Neuronal stem cell (in vitro differentiated cells): ENCODE results near the gene MGLL.

Source experiments
- DNase-seq: peaks from one replicate; pipeline ENCODE4 v3.0.0-alpha.2; 2013; ENCODE audit warnings: low spot score
- H2AFZ ChIP-seq: one replicate; pipeline ENCODE4 v1.6.1; 2013; ENCODE audit warnings: mild to moderate bottlenecking, low read length, inconsistent platforms
- H2AK5ac ChIP-seq: 2 replicates; pipeline ENCODE4 v1.6.1; 2013; ENCODE audit warnings: low read depth, mild to moderate bottlenecking, inconsistent platforms, low read length, moderate library complexity, mixed read lengths
- H2BK120ac ChIP-seq: 2 replicates; pipeline ENCODE4 v1.6.1; 2013; ENCODE audit warnings: low read depth, mild to moderate bottlenecking, inconsistent platforms, low read length, moderate library complexity, mixed read lengths
- H2BK12ac ChIP-seq: one replicate; pipeline ENCODE4 v1.6.1; 2013; ENCODE audit warnings: low read length, inconsistent platforms
- H2BK15ac ChIP-seq: 2 replicates; pipeline ENCODE4 v1.6.1; 2013; ENCODE audit warnings: mild to moderate bottlenecking, low read length, inconsistent platforms, mixed read lengths
- H2BK5ac ChIP-seq: one replicate; pipeline ENCODE4 v1.6.1; 2013; ENCODE audit warnings: inconsistent platforms, mild to moderate bottlenecking, low read length, moderate library complexity
- H3K14ac ChIP-seq: one replicate; pipeline ENCODE4 v1.6.1; 2013; ENCODE audit warnings: low read length, inconsistent platforms
- H3K18ac ChIP-seq: 2 replicates; pipeline ENCODE4 v1.6.1; 2013; ENCODE audit warnings: low read length, inconsistent platforms
- H3K23ac ChIP-seq: 2 replicates; pipeline ENCODE4 v1.6.1; 2013; ENCODE audit warnings: low read depth, mild to moderate bottlenecking, mixed read lengths, low read length, inconsistent platforms; ENCODE audit not compliant: poor library complexity
- H3K27ac ChIP-seq: replicated peaks from 3 replicates; pipeline ENCODE4 v1.5.1; 2013; ENCODE audit warnings: low read length, inconsistent platforms
- H3K27me3 ChIP-seq, 3 experiments: 2 replicates each; pipeline ENCODE4 v1.6.1; 2013; ENCODE audit warnings: low read length in 3 of 3, mild to moderate bottlenecking in 2 of 3, inconsistent platforms in 1 of 3, low read depth in 1 of 3, mixed read lengths in 1 of 3, moderate library complexity in 1 of 3; ENCODE audit not compliant: control insufficient read depth in 3 of 3, insufficient read depth in 3 of 3
- H3K36me3 ChIP-seq, 2 donors: replicated peaks in 1 of 2; 2 replicates each; pipeline ENCODE4 v1.6.1; 2013; ENCODE audit warnings: low read length in 2 of 2; ENCODE audit not compliant: control insufficient read depth in 2 of 2, insufficient read depth in 2 of 2
- H3K4ac ChIP-seq: 2 replicates; pipeline ENCODE4 v1.6.1; 2013; ENCODE audit warnings: inconsistent platforms, mild to moderate bottlenecking, low read length, moderate library complexity
- H3K4me1 ChIP-seq, 2 donors: 1 replicate in 1 of 2; 2 replicates in 1 of 2; pipeline ENCODE4 v1.6.1; 2013; ENCODE audit warnings: low read length in 2 of 2, low read depth in 1 of 2; ENCODE audit not compliant: control insufficient read depth in 2 of 2, insufficient read depth in 1 of 2
- H3K4me2 ChIP-seq: one replicate; pipeline ENCODE4 v1.6.1; 2013; ENCODE audit warnings: mild to moderate bottlenecking, low read length, inconsistent platforms; ENCODE audit not compliant: insufficient read depth, poor library complexity, severe bottlenecking
- H3K4me3 ChIP-seq, 2 donors: 2 replicates each; pipeline ENCODE4 v1.5.1; 2013; ENCODE audit warnings: low read length in 2 of 2, mild to moderate bottlenecking in 2 of 2, inconsistent platforms in 1 of 2, moderate library complexity in 1 of 2
- H3K79me1 ChIP-seq: one replicate; pipeline ENCODE4 v1.6.1; 2013; ENCODE audit warnings: low read depth, mild to moderate bottlenecking, inconsistent platforms, low read length, moderate library complexity
- H3K9ac ChIP-seq: one replicate; pipeline ENCODE4 v1.6.1; 2013; ENCODE audit warnings: mild to moderate bottlenecking, low read depth, low read length, inconsistent platforms; ENCODE audit not compliant: poor library complexity
- H3K9me3 ChIP-seq, 2 donors: replicated peaks in 1 of 2; 2 replicates each; pipeline versions ENCODE3 to v1.6.1; 2013; ENCODE audit warnings: low read length in 2 of 2, mild to moderate bottlenecking in 2 of 2, inconsistent platforms in 1 of 2, low read depth in 1 of 2, mixed read lengths in 1 of 2, moderate library complexity in 1 of 2; ENCODE audit not compliant: control insufficient read depth in 2 of 2, insufficient read depth in 1 of 2
- H4K8ac ChIP-seq: one replicate; pipeline ENCODE4 v1.6.1; 2013; ENCODE audit warnings: low read depth, mild to moderate bottlenecking, inconsistent platforms, low read length, moderate library complexity
- H4K91ac ChIP-seq: one replicate; pipeline ENCODE4 v1.6.1; 2013; ENCODE audit warnings: low read length, low read depth, mild to moderate bottlenecking, inconsistent platforms; ENCODE audit not compliant: poor library complexity
- WGBS, 2 donors: extraction: QIAGEN DNeasy Blood & Tissue Kit; methylation state at CpG; one replicate each; pipeline ENCODE4 v1.1.7; 2013; ENCODE audit warnings: missing lambda C conversion rate in 2 of 2, mixed read lengths in 1 of 2; ENCODE audit not compliant: insufficient read length in 2 of 2, insufficient replicate concordance in 1 of 2; ENCODE audit errors: extremely low coverage in 2 of 2; 5-methylcytosine and 5-hydroxymethylcytosine counted together

MGLL gene

GRCh38 chr3:127646501-127647046 is 175.7 kb downstream of the MGLL start:
- Histone ChIP-seq H2AFZ (no peak overlapping the region), H3K79me1 (no peaks in the 10 kb centered on the region), H2BK120ac (no peak overlapping the region), H3K9me3 (no peaks in the 10 kb centered on the region), H2BK15ac (no peak overlapping the region), H4K8ac (no peak overlapping the region), H3K23ac (no peak overlapping the region), H3K27me3 (no peaks in the 10 kb centered on the region), H3K4me3 (no peak overlapping the region), H3K4ac (no peak overlapping the region), H3K27ac (no peak overlapping the region), H3K18ac (peak overlapping the region; percentile 48), H2BK5ac (no peak overlapping the region), H2BK12ac (no peak overlapping the region), H3K36me3 (peaks cover 2 to 74% of the 10 kb centered on the region in 2 donors), H3K14ac (no peak overlapping the region), H3K4me2 (no peak overlapping the region), H4K91ac (no peak overlapping the region), H3K9ac (peak overlapping the region; percentile 51), H3K4me1 (peaks cover 0 to 5% of the 10 kb centered on the region in 2 donors), H2AK5ac (no peak overlapping the region)
- WGBS, 2 donors: no CpG with 5 or more reads among the region's 10 CpGs
- no peak for DNase-seq

GRCh38 chr3:127645371-127646015 is 176.8 kb downstream of the MGLL start:
- no peak overlapping the region for H3K9ac ChIP-seq
- DNase-seq: no peak
- no peak overlapping the region for H2BK15ac ChIP-seq
- H3K4ac ChIP-seq: no peak overlapping the region
- no peak overlapping the region for H2BK12ac ChIP-seq
- no peak overlapping the region for H4K91ac ChIP-seq
- peaks cover 0 to 5% of the 10 kb centered on the region in 2 donors for H3K4me1 ChIP-seq
- H4K8ac ChIP-seq: no peak overlapping the region
- no peaks in the 10 kb centered on the region for H3K9me3 ChIP-seq
- H2BK5ac ChIP-seq: no peak overlapping the region
- H3K79me1 ChIP-seq: no peaks in the 10 kb centered on the region
- H3K18ac ChIP-seq: no peak overlapping the region
- no CpG with 5 or more reads among the region's 8 CpGs for WGBS, 2 donors
- H2AK5ac ChIP-seq: no peak overlapping the region
- H3K27ac ChIP-seq: no peak overlapping the region
- H3K36me3 ChIP-seq: peaks cover 2 to 80% of the 10 kb centered on the region in 2 donors
- H3K27me3 ChIP-seq: no peaks in the 10 kb centered on the region
- no peak overlapping the region for H3K4me2 ChIP-seq
- no peak overlapping the region for H3K4me3 ChIP-seq
- H2BK120ac ChIP-seq: no peak overlapping the region
- no peak overlapping the region for H3K23ac ChIP-seq
- no peak overlapping the region for H2AFZ ChIP-seq
- no peak overlapping the region for H3K14ac ChIP-seq

- no peak for DNase-seq
- Histone ChIP-seq H3K36me3 (peaks cover 2 to 80% of the 10 kb centered on the region in 2 donors), H2BK120ac (no peak overlapping the region), H4K91ac (no peak overlapping the region), H4K8ac (no peak overlapping the region), H3K4me1 (peaks cover 0 to 5% of the 10 kb centered on the region in 2 donors), H3K18ac (no peak overlapping the region), H3K4ac (no peak overlapping the region), H3K14ac (peak overlapping the region; percentile 42), H2BK5ac (no peak overlapping the region), H2AK5ac (no peak overlapping the region), H3K4me2 (no peak overlapping the region), H2BK12ac (no peak overlapping the region), H2AFZ (no peak overlapping the region), H2BK15ac (no peak overlapping the region), H3K79me1 (no peaks in the 10 kb centered on the region), H3K9ac (no peak overlapping the region), H3K9me3 (no peaks in the 10 kb centered on the region), H3K27me3 (no peaks in the 10 kb centered on the region), H3K27ac (no peak overlapping the region), H3K4me3 (no peak overlapping the region), H3K23ac (no peak overlapping the region)
- no CpG with 5 or more reads among the region's 5 CpGs for WGBS, 2 donors
These were observed 177.5 kb downstream of the MGLL start for GRCh38 chr3:127644641-127645370.

GRCh38 chr3:127640042-127640355 is 182.3 kb downstream of the MGLL start:
- DNase-seq: no peak
- no peak overlapping the region for H2BK120ac ChIP-seq
- H3K27ac ChIP-seq: no peak overlapping the region
- H4K91ac ChIP-seq: no peak overlapping the region
- H3K9ac ChIP-seq: no peak overlapping the region
- H3K27me3 ChIP-seq: no peaks in the 10 kb centered on the region
- no peak overlapping the region for H3K18ac ChIP-seq
- H2AFZ ChIP-seq: no peak overlapping the region
- no peak overlapping the region for H3K14ac ChIP-seq
- no peak overlapping the region for H2AK5ac ChIP-seq
- no peak overlapping the region for H2BK15ac ChIP-seq
- no peaks in the 10 kb centered on the region for H3K9me3 ChIP-seq
- no peak overlapping the region for H2BK5ac ChIP-seq
- H3K36me3 ChIP-seq: peaks cover 2 to 51% of the 10 kb centered on the region in 2 donors
- H3K23ac ChIP-seq: no peak overlapping the region
- no peaks in the 10 kb centered on the region for H3K4me1 ChIP-seq
- no peak overlapping the region for H3K4me3 ChIP-seq
- H4K8ac ChIP-seq: no peak overlapping the region
- no peak overlapping the region for H2BK12ac ChIP-seq
- no CpG with 5 or more reads among the region's 3 CpGs for WGBS, 2 donors
- no peak overlapping the region for H3K4ac ChIP-seq
- H3K4me2 ChIP-seq: no peak overlapping the region
- H3K79me1 ChIP-seq: no peaks in the 10 kb centered on the region
